Measurements from ENCODE around the gene DMKN. TPM values are rescaled to one million over a fixed set of nuclear protein-coding genes. Genes with fewer than 3 reads are reported as not detected.
"Not testable (repeated sequence)": the region's sequence is repeated elsewhere in the genome, so short reads cannot be mapped to it uniquely, and the experiment has no call there.

Gene DMKN
- total RNA-seq, 1 donor from 2014 or later: not detected

- H3K4me1 Mint-ChIP-seq: no peaks in the 10 kb centered on the region
- no peak overlapping the region for H3K4me3 Mint-ChIP-seq
- H3K27me3 Mint-ChIP-seq: peaks cover 30% of the 10 kb centered on the region
- intact Hi-C loops (cut with micrococcal nuclease): no loop called here
- no peaks in the 10 kb centered on the region for H3K36me3 Mint-ChIP-seq (ENCODE audit: low read depth)
- H3K27ac Mint-ChIP-seq: no peak overlapping the region
- no peak for DNase-seq
- no peaks in the 10 kb centered on the region for H3K9me3 Mint-ChIP-seq
Measured at GRCh38 chr19:35488677-35489076, 24.8 kb downstream of the DMKN start.

DNA sequence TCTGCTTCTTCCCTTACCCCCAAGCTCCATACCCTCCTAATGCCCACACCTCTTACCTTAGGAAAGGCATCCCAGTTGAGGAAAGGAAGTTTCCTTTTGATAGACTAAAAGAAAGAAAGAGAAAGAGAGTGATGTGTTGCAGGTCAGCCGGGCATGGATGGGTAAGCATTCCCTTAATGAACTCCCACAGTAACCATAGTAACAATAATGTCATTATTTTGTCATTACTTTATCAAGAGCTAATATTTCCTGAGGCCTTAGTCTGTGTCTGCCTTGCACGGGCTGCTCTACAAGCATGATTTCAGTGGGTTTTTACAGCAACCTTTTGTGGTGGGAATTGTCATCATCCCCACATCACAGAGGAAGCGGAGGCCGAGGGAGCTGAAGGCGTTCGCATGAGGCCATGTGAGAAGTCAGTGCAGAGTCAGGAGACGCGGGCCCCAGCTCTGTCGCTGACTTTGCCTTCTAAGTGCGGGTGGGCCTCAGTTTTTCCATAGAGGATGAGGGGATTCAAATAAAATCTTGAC, 25.7 kb downstream of the DMKN start:
- Mint-ChIP-seq H3K36me3 (ENCODE audit: low read depth) (no peaks in the 10 kb centered on the region), H3K4me1 (no peaks in the 10 kb centered on the region), H3K27me3 (peaks cover 28% of the 10 kb centered on the region), H3K9me3 (no peaks in the 10 kb centered on the region), H3K4me3 (no peak overlapping the region), H3K27ac (no peak overlapping the region)
- intact Hi-C loops (cut with micrococcal nuclease): no loop called here
- DNase-seq: no peak

DNA sequence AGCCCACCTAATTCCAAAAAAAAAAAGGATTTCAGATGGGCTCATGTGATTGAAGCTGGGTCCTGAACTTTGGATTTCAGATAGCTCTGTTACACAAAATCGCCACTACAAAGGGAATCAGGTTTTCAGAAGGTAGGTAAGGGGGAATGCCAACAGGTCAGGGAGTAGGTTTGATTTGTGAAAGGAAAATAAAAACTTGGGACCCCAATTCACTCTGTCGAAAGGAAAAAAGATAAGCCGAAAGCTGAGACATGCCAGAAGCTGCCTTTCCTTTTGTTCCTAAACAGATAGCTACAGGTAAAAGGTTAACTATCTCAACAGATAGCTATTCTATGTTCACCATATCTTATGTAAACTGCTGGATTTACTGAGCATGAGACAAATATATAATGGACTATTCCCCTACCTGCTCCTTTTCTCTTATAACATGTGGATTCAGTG, 27.2 kb downstream of the DMKN start:
- intact Hi-C loops (cut with micrococcal nuclease): no loop called here
- no peak for DNase-seq
- no peaks in the 10 kb centered on the region for H3K9me3 Mint-ChIP-seq
- no peaks in the 10 kb centered on the region for H3K4me1 Mint-ChIP-seq
- no peak overlapping the region for H3K4me3 Mint-ChIP-seq
- no peak overlapping the region for H3K27ac Mint-ChIP-seq
- H3K27me3 Mint-ChIP-seq: peaks cover 23% of the 10 kb centered on the region
- H3K36me3 Mint-ChIP-seq (ENCODE audit: low read depth): no peaks in the 10 kb centered on the region

GRCh38 chr19:35484252-35485036, 29.0 kb downstream of the DMKN start:
- no peaks in the 10 kb centered on the region for H3K9me3 Mint-ChIP-seq
- H3K4me1 Mint-ChIP-seq: no peaks in the 10 kb centered on the region
- H3K4me3 Mint-ChIP-seq: no peak overlapping the region
- H3K36me3 Mint-ChIP-seq (ENCODE audit: low read depth): no peaks in the 10 kb centered on the region
- intact Hi-C loops (cut with micrococcal nuclease): no loop called here
- H3K27ac Mint-ChIP-seq: no peak overlapping the region
- no peak for DNase-seq
- H3K27me3 Mint-ChIP-seq: peaks cover 15% of the 10 kb centered on the region

- no peak overlapping the region for H3K27ac Mint-ChIP-seq
- intact Hi-C loops (cut with micrococcal nuclease): no loop called here
- DNase-seq: no peak
- no peaks in the 10 kb centered on the region for H3K36me3 Mint-ChIP-seq (ENCODE audit: low read depth)
- H3K27me3 Mint-ChIP-seq: peaks cover 14% of the 10 kb centered on the region
- no peaks in the 10 kb centered on the region for H3K9me3 Mint-ChIP-seq
- no peaks in the 10 kb centered on the region for H3K4me1 Mint-ChIP-seq
- H3K4me3 Mint-ChIP-seq: no peak overlapping the region
Measured at GRCh38 chr19:35483089-35483488, 30.4 kb downstream of the DMKN start.

GRCh38 chr19:35478794-35479677, 34.4 kb downstream of the DMKN start:
- H3K27ac Mint-ChIP-seq: no peak overlapping the region
- H3K36me3 Mint-ChIP-seq (ENCODE audit: low read depth): no peaks in the 10 kb centered on the region
- no peaks in the 10 kb centered on the region for H3K9me3 Mint-ChIP-seq
- peaks cover 6% of the 10 kb centered on the region for H3K27me3 Mint-ChIP-seq
- no peak overlapping the region for H3K4me3 Mint-ChIP-seq
- intact Hi-C loops (cut with micrococcal nuclease): no loop called here
- no peaks in the 10 kb centered on the region for H3K4me1 Mint-ChIP-seq
- DNase-seq: no peak

DNA sequence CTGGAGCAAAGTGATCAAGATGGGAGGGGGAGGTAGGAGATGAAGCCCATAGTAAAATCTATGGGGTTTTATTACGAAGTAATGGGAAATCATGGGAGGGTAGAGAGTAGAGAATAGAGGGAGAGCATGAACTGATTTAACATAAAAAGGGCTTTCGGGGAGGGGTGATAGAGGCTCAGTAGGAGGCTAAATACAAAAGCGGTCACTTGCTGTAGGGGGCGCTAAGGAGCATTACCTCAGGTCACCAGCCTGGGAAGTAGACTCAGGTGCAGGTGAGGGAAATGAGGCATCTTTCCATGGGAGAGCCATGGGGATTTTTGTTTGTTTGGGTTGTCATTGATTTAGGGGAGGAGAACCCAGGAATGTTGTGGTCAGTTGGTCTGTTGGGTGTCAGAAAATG, 37.3 kb downstream of the DMKN start:
- H3K27me3 Mint-ChIP-seq: peaks cover 6% of the 10 kb centered on the region
- no peak for DNase-seq
- H3K36me3 Mint-ChIP-seq (ENCODE audit: low read depth): no peaks in the 10 kb centered on the region
- no peaks in the 10 kb centered on the region for H3K9me3 Mint-ChIP-seq
- no peak overlapping the region for H3K4me3 Mint-ChIP-seq
- no peak overlapping the region for H3K27ac Mint-ChIP-seq
- intact Hi-C loops (cut with micrococcal nuclease): no loop called here
- no peaks in the 10 kb centered on the region for H3K4me1 Mint-ChIP-seq

DNA sequence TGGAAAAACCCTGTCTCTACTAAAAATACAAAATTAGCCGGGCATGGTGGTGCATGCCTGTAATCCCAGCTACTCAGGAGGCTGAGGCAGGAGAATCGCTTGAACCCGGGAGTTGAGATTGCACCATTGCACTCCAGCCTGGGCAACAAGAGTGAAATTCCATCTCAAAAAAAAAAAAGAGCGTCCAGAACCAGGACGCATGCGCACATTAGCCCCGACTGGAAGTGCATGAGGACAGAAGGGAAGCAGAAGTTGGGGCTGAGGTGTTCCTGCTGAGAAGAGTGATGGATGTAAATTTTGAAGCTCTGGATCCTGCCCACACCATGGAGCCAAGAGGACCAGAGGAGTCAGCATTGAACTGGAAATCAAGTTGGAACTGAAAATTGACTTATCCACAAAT, 38.9 kb downstream of the DMKN start:
- H3K27me3 Mint-ChIP-seq; H3K4me1 Mint-ChIP-seq; H3K4me3 Mint-ChIP-seq; H3K27ac Mint-ChIP-seq; DNase-seq; intact Hi-C loops (cut with micrococcal nuclease); H3K36me3 Mint-ChIP-seq (ENCODE audit: low read depth); H3K9me3 Mint-ChIP-seq: not testable (repeated sequence)

GRCh38 chr19:35474104-35474503, 39.3 kb downstream of the DMKN start:
- H3K9me3 Mint-ChIP-seq: no peaks in the 10 kb centered on the region
- H3K4me1 Mint-ChIP-seq: no peaks in the 10 kb centered on the region
- peaks cover 3% of the 10 kb centered on the region for H3K27me3 Mint-ChIP-seq
- no peak overlapping the region for H3K27ac Mint-ChIP-seq
- intact Hi-C loops (cut with micrococcal nuclease): no loop called here
- no peak for DNase-seq
- H3K36me3 Mint-ChIP-seq (ENCODE audit: low read depth): no peaks in the 10 kb centered on the region
- H3K4me3 Mint-ChIP-seq: no peak overlapping the region

DNA sequence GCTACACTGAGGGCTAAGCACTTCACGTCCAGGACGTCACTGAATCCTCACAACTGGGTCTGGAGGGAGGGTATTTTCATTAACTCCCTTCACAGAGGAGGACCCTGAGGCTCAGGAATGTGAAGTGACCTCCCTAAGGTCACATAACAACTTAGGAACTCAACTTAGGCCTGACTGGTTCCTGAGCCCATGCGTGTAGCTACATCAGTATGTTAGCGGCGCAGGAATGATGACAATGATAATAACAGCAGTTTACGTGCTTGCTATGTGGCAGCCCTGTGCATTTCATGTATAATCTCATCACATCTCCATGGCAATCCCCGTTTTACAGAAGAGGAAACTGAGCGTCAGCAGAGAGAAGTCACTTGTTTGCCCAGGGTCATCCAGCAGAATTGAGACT, 41.5 kb downstream of the DMKN start:
- H3K9me3 Mint-ChIP-seq: no peaks in the 10 kb centered on the region
- no peaks in the 10 kb centered on the region for H3K36me3 Mint-ChIP-seq (ENCODE audit: low read depth)
- H3K4me1 Mint-ChIP-seq: peaks cover 5% of the 10 kb centered on the region
- DNase-seq: no peak
- H3K27ac Mint-ChIP-seq: no peak overlapping the region
- peaks cover 6% of the 10 kb centered on the region for H3K27me3 Mint-ChIP-seq
- no peak overlapping the region for H3K4me3 Mint-ChIP-seq
- intact Hi-C loops (cut with micrococcal nuclease): no loop called here

- H3K27me3 Mint-ChIP-seq; H3K27ac Mint-ChIP-seq; H3K4me3 Mint-ChIP-seq; H3K36me3 Mint-ChIP-seq (ENCODE audit: low read depth); intact Hi-C loops (cut with micrococcal nuclease); DNase-seq; H3K9me3 Mint-ChIP-seq; H3K4me1 Mint-ChIP-seq: not testable (repeated sequence)
Measured at GRCh38 chr19:35471075-35471474, 42.4 kb downstream of the DMKN start.

GRCh38 chr19:35470128-35470527, 43.3 kb downstream of the DMKN start:
- DNase-seq: no peak
- Mint-ChIP-seq H3K27ac (no peak overlapping the region), H3K9me3 (no peaks in the 10 kb centered on the region), H3K4me3 (no peak overlapping the region), H3K36me3 (ENCODE audit: low read depth) (no peaks in the 10 kb centered on the region), H3K4me1 (peaks cover 5% of the 10 kb centered on the region), H3K27me3 (peaks cover 7% of the 10 kb centered on the region)
- intact Hi-C loops (cut with micrococcal nuclease): no loop called here

DNA sequence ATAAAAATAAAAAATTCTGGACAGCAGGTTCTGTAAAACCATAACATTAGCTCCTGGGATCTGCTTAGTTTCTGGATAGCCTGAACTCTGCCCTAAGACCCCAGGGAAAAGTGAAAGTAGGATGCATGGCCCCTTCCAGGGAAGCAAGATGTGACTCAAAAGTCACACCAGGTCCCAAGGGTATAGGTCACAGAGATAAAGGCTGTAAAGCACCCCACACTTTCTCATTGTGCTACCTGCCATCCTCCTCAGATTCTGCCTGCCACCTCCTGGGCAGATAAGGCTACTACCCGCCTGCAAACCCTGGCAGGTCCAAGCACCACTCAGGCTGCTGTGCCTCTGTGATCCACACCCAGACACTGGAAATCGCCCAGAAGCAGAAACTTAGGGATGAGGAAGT, 44.8 kb downstream of the DMKN start:
- Mint-ChIP-seq H3K36me3 (ENCODE audit: low read depth) (no peaks in the 10 kb centered on the region), H3K4me1 (peaks cover 9% of the 10 kb centered on the region)

DNA sequence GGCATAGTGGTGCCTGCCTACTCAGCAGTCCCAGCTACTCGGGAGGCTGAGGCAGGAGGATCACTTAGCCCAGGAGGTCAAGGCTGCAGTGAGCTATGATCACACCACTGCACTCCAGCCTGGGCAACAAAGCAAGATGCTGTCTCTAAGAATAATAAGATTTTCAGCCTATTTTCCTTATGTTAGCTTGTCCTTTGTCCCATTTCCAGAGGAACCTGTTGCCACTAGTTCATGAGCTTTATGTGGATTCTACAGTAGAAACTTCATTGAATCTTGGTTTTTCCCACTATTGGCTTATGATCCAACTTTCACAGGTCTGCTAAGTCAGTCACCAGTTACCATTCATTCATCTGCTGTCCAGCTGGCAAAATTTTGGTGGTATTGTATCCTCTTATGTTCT, 47.2 kb downstream of the DMKN start:
- no peaks in the 10 kb centered on the region for H3K36me3 Mint-ChIP-seq (ENCODE audit: low read depth)
- DNase-seq: no peak
- H3K9me3 Mint-ChIP-seq: no peaks in the 10 kb centered on the region
- H3K4me1 Mint-ChIP-seq: peaks cover 24% of the 10 kb centered on the region
- H3K27me3 Mint-ChIP-seq: peaks cover 7% of the 10 kb centered on the region
- H3K4me3 Mint-ChIP-seq: no peak overlapping the region
- intact Hi-C loops (cut with micrococcal nuclease): no loop called here
- H3K27ac Mint-ChIP-seq: no peak overlapping the region

More for the DNA sequence above, 44.8 kb downstream of the DMKN start:
- DNase-seq: peak; percentile 89
- Mint-ChIP-seq H3K9me3 (no peaks in the 10 kb centered on the region), H3K27ac (no peak overlapping the region), H3K27me3 (peaks cover 7% of the 10 kb centered on the region), H3K4me3 (no peak overlapping the region)
- intact Hi-C loops (cut with micrococcal nuclease): loop anchor here (1.0 kb wide), 1 partner anchor 116 kb away; no protein-coding TSS in a partner anchor

Data from activated CD4-positive, alpha-beta T cell treated with anti-CD3 and anti-CD28 coated beads, Interleukin-2, amount 10 ng/mL, durations not matched to agents 24 days and 14 days (primary cell).